Parathyroid adenoma (tissue), 2 donors: ENCODE measurements around the gene EML6.

Experiments used
- H2AFZ ChIP-seq: fragments of 300-600 bp; sonication (generic); one replicate; pipeline ENCODE4 v1.7.0; 2017; ENCODE audit warnings: antibody characterized with exemption, mild to moderate bottlenecking
- H3K27ac ChIP-seq: fragments of 300-600 bp; sonication (generic); one replicate; pipeline ENCODE4 v1.7.0; 2017
- H3K27me3 ChIP-seq: fragments of 300-600 bp; sonication (generic); one replicate; pipeline ENCODE4 v1.7.0; 2017; ENCODE audit warnings: low read length; ENCODE audit not compliant: control insufficient read depth, insufficient read depth
- H3K36me3 ChIP-seq: fragments of 300-600 bp; sonication (generic); one replicate; pipeline ENCODE4 v1.7.0; 2017; ENCODE audit warnings: low read length; ENCODE audit not compliant: control insufficient read depth, insufficient read depth
- H3K4me1 ChIP-seq: fragments of 300-600 bp; sonication (generic); one replicate; pipeline ENCODE4 v1.7.0; 2017; ENCODE audit warnings: control low read depth
- H3K4me2 ChIP-seq: fragments of 300-600 bp; sonication (generic); one replicate; pipeline ENCODE4 v1.7.0; 2017; ENCODE audit warnings: low read length
- H3K4me3 ChIP-seq: fragments of 300-600 bp; sonication (generic); one replicate; pipeline ENCODE4 v1.7.0; 2017; ENCODE audit warnings: low read depth, low read length
- H3K79me2 ChIP-seq: fragments of 300-600 bp; sonication (generic); one replicate; pipeline ENCODE4 v1.7.0; 2017; ENCODE audit warnings: control low read depth
- H3K9ac ChIP-seq: fragments of 300-600 bp; sonication (generic); one replicate; pipeline ENCODE4 v1.7.0; 2017; ENCODE audit warnings: mild to moderate bottlenecking
- H3K9me3 ChIP-seq: fragments of 300-600 bp; sonication (generic); one replicate; pipeline ENCODE4 v1.7.0; 2017; ENCODE audit warnings: low read length; ENCODE audit not compliant: control insufficient read depth
- TF ChIP-seq, protein P1 (sequence below): fragments of 300-600 bp; sonication (generic); IDR thresholded peaks from one replicate; pipeline ENCODE4 v1.7.0; 2017; ENCODE audit warnings: antibody characterized with exemption, mild to moderate bottlenecking
- donor health status: primary hyperparathyroidism.

EML6 gene

GRCh38 chr2:54789878-54790277 lies 66.4 kb downstream of the EML6 start:
- Histone ChIP-seq H3K27me3 (no peaks in the 10 kb centered on the region), H3K4me1 (no peaks in the 10 kb centered on the region)

GRCh38 chr2:54791831-54792230 lies 68.4 kb downstream of the EML6 start:
- Histone ChIP-seq H3K4me3 (no peak overlapping the region), H3K9ac (no peak overlapping the region), H2AFZ (no peak overlapping the region), H3K79me2 (no peaks in the 10 kb centered on the region), H3K27ac (no peak overlapping the region), H3K27me3 (no peaks in the 10 kb centered on the region), H3K36me3 (no peaks in the 10 kb centered on the region), H3K9me3 (no peaks in the 10 kb centered on the region), H3K4me1 (no peaks in the 10 kb centered on the region), H3K4me2 (no peak overlapping the region)
- TF ChIP-seq, protein P1, sequence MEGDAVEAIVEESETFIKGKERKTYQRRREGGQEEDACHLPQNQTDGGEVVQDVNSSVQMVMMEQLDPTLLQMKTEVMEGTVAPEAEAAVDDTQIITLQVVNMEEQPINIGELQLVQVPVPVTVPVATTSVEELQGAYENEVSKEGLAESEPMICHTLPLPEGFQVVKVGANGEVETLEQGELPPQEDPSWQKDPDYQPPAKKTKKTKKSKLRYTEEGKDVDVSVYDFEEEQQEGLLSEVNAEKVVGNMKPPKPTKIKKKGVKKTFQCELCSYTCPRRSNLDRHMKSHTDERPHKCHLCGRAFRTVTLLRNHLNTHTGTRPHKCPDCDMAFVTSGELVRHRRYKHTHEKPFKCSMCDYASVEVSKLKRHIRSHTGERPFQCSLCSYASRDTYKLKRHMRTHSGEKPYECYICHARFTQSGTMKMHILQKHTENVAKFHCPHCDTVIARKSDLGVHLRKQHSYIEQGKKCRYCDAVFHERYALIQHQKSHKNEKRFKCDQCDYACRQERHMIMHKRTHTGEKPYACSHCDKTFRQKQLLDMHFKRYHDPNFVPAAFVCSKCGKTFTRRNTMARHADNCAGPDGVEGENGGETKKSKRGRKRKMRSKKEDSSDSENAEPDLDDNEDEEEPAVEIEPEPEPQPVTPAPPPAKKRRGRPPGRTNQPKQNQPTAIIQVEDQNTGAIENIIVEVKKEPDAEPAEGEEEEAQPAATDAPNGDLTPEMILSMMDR: no peak

More at GRCh38 chr2:54789878-54790277, 66.4 kb downstream of the EML6 start:
- Histone ChIP-seq H3K79me2 (no peaks in the 10 kb centered on the region), H3K9ac (no peak overlapping the region), H3K36me3 (no peaks in the 10 kb centered on the region), H3K27ac (no peak overlapping the region), H3K4me2 (no peak overlapping the region), H3K4me3 (no peak overlapping the region), H2AFZ (no peak overlapping the region), H3K9me3 (no peaks in the 10 kb centered on the region)
- TF ChIP-seq, protein P1: no peak

GRCh38 chr2:54797307-54797706 lies 73.8 kb downstream of the EML6 start:
- Histone ChIP-seq H2AFZ (no peak overlapping the region), H3K27ac (no peak overlapping the region), H3K9ac (no peak overlapping the region), H3K4me1 (no peaks in the 10 kb centered on the region), H3K4me2 (no peak overlapping the region), H3K79me2 (no peaks in the 10 kb centered on the region), H3K36me3 (no peaks in the 10 kb centered on the region), H3K27me3 (no peaks in the 10 kb centered on the region), H3K4me3 (no peak overlapping the region), H3K9me3 (no peaks in the 10 kb centered on the region)
- TF ChIP-seq, protein P1: no peak

GRCh38 chr2:54801352-54801751 lies 77.9 kb downstream of the EML6 start:
- Histone ChIP-seq H3K36me3 (no peaks in the 10 kb centered on the region), H3K4me3 (no peak overlapping the region)
- TF ChIP-seq, protein P1: no peak

More at GRCh38 chr2:54801352-54801751, 77.9 kb downstream of the EML6 start:
- H3K9ac ChIP-seq: no peak overlapping the region
- H2AFZ ChIP-seq: no peak overlapping the region
- H3K79me2 ChIP-seq: no peaks in the 10 kb centered on the region
- H3K9me3 ChIP-seq: no peaks in the 10 kb centered on the region
- no peaks in the 10 kb centered on the region for H3K27me3 ChIP-seq
- H3K4me2 ChIP-seq: no peak overlapping the region
- H3K27ac ChIP-seq: no peak overlapping the region
- H3K4me1 ChIP-seq: no peaks in the 10 kb centered on the region
